OCI-LY3 (cell line): Measurements from ENCODE around the gene KRTAP9-6.

Source experiments
- EZH2phosphoT487 ChIP-seq: fragments of 200-600 bp; shearing (Covaris generic); IDR thresholded peaks from 2 replicates; pipeline ENCODE4 v1.6.1; 2018; ENCODE audit warnings: antibody characterized with exemption, mixed run types, low read depth
- TF ChIP-seq, protein P1 (sequence below): fragments of 200-600, 300-600 bp; sonication (generic); IDR thresholded peaks from 2 replicates; pipeline ENCODE4 v1.5.1; 2014; ENCODE audit warnings: antibody characterized with exemption, low read length, low read depth

DNA sequence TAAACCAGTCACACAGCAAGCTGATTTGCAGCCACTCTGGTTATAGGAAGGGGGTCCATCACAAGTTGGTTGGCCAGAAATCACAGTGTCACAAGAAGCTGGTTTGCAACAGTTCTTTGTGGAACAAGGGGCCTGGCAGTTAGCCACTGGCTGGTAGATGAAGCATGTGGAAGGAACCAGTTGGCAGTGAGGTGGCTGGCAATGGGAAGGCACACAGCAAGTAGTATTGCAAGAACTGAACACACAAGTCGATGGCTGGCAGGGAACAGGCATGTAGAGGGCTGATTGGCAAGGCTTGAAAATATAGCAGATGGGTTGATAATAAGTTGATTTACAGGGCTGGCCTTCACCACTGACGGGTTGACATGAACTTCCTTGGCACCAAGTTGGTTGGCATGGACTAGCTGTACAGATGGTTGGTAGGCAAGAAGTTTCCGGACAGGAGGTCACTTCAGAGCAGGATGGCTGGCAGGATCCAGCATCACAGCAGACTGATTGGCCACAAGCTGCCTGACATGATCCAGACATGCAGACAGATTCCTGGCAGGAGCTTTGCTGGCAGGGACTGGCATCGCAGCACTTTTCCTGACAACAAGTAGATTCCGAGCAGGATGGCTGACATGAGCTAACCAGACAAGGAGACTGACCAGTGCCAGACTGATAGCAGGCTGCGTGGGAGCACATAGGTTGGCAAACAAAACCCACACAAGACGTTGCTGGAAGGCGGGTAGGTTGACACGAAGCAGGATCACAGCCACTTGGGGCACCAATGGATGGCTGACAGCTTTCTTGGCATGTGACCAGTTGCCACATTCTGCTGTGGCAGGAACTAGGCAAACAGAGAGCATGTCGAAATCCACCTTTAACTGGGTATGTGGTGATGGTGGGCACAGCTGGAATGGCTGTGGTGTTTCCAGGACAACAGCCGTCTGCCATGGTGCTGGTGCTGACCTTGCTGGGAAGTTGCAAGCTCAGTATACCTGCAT, 37.0 kb downstream of the KRTAP9-6 start, which contains the start of gene KRTAP29-1:
- no peak for TF ChIP-seq EZH2phosphoT487
- TF ChIP-seq, protein P1, sequence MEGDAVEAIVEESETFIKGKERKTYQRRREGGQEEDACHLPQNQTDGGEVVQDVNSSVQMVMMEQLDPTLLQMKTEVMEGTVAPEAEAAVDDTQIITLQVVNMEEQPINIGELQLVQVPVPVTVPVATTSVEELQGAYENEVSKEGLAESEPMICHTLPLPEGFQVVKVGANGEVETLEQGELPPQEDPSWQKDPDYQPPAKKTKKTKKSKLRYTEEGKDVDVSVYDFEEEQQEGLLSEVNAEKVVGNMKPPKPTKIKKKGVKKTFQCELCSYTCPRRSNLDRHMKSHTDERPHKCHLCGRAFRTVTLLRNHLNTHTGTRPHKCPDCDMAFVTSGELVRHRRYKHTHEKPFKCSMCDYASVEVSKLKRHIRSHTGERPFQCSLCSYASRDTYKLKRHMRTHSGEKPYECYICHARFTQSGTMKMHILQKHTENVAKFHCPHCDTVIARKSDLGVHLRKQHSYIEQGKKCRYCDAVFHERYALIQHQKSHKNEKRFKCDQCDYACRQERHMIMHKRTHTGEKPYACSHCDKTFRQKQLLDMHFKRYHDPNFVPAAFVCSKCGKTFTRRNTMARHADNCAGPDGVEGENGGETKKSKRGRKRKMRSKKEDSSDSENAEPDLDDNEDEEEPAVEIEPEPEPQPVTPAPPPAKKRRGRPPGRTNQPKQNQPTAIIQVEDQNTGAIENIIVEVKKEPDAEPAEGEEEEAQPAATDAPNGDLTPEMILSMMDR, result no peak
